ENCODE measurements around the gene COPS6. TPM values are rescaled to one million over a fixed set of nuclear protein-coding genes. Genes with fewer than 3 reads are reported as not detected.
A peak's percentile ranks its signal among the peaks of the same experiment; 100 is the strongest.

Gene COPS6
- polyA plus RNA-seq, 1 of the 3 experiments (the other 2 are of a cell fraction) = 435 TPM

GRCh38 chr7:100111914-100112313, 23.1 kb downstream of the COPS6 start:
- Histone ChIP-seq H3K9me2 (no peaks in the 10 kb centered on the region), H3K27me3 (ENCODE audit: insufficient read depth) (no peaks in the 10 kb centered on the region), H3K9ac (no peak overlapping the region), H3K4me1 (ENCODE audit: control insufficient read depth in 1 of 2, insufficient read depth in 2 of 2, low read depth in 1 of 2, low read length in 1 of 2) (no peaks in the 10 kb centered on the region), H3K27ac (ENCODE audit: low read depth in 2 of 2, low read length in 1 of 2) (no peak overlapping the region), H3K4me2 (no peak overlapping the region), H4K20me1 (ENCODE audit: insufficient read depth) (no peaks in the 10 kb centered on the region), H3F3A (replicated peaks; ENCODE audit: insufficient read depth) (peaks cover 21% of the 10 kb centered on the region), H2AFZ (ENCODE audit: low read depth) (no peak overlapping the region), H3K79me2 (ENCODE audit: insufficient read depth) (no peaks in the 10 kb centered on the region), H3K4me3 (ENCODE audit: low read depth in 2 of 2, low read length in 1 of 2) (no peak overlapping the region), H3K36me3 (replicated peaks in 1 of 2; ENCODE audit: control insufficient read depth in 1 of 2, insufficient read depth in 2 of 2, low read length in 1 of 2) (peaks cover 21 to 58% of the 10 kb centered on the region in 2 experiments), H3K9me3 (no peaks in the 10 kb centered on the region)
- TF ChIP-seq RXRA (IDR thresholded peaks at IDR 0.05; ENCODE audit: borderline replicate concordance, low read depth) (no peak), SMC3 (IDR thresholded peaks at IDR 0.05; ENCODE audit: low read depth, low read length) (no peak)
- ChIA-PET POLR2A (interaction anchor here (6.9 kb wide), 1 partner anchor 11 kb away, joined by 32 read pairs; the partner anchor contains the start of genes AP4M1 and MCM7), CTCF (interaction anchor here (1.1 to 7.2 kb wide), 3 partner anchors 8 to 20 kb away, joined by 3 to 42 read pairs (median 8); partner anchors contain the start of genes AP4M1 and MCM7)
- peak; percentile 38 for DNase-seq
- WGBS (ENCODE audit: low lambda C conversion rate) = 89% methylated on average over 13 of the region's 13 CpGs

GRCh38 chr7:100115026-100115425, 26.3 kb downstream of the COPS6 start:
- Histone ChIP-seq H3K4me1 (ENCODE audit: control insufficient read depth in 1 of 2, insufficient read depth in 2 of 2, low read depth in 1 of 2, low read length in 1 of 2) (peaks cover 0 to 4% of the 10 kb centered on the region in 2 experiments; a peak in 1 of 4 replicates), H3K9me3 (no peaks in the 10 kb centered on the region), H3K9me2 (no peaks in the 10 kb centered on the region), H3K36me3 (replicated peaks in 1 of 2; ENCODE audit: control insufficient read depth in 1 of 2, insufficient read depth in 2 of 2, low read length in 1 of 2) (peaks cover 8 to 32% of the 10 kb centered on the region in 2 experiments), H3F3A (replicated peaks; ENCODE audit: insufficient read depth) (peaks cover 14% of the 10 kb centered on the region), H4K20me1 (ENCODE audit: insufficient read depth) (no peaks in the 10 kb centered on the region), H2AFZ (ENCODE audit: low read depth) (no peak overlapping the region), H3K4me2 (no peak overlapping the region), H3K27me3 (ENCODE audit: insufficient read depth) (no peaks in the 10 kb centered on the region), H3K4me3 (ENCODE audit: low read depth in 2 of 2, low read length in 1 of 2) (no peak overlapping the region), H3K27ac (ENCODE audit: low read depth in 2 of 2, low read length in 1 of 2) (no peak overlapping the region), H3K9ac (no peak overlapping the region), H3K79me2 (ENCODE audit: insufficient read depth) (peaks cover 18% of the 10 kb centered on the region)
- DNase-seq = no peak
- TF ChIP-seq NRF1 (IDR thresholded peaks at IDR 0.05; ENCODE audit: low read depth, low read length) (no peak), NFIC (IDR thresholded peaks at IDR 0.05; ENCODE audit: borderline replicate concordance) (no peak), JUND (IDR thresholded peaks at IDR 0.05) (no peak)
- POLR2A ChIA-PET = interaction anchor here (6.9 kb wide), 1 partner anchor 14 kb away, joined by 32 read pairs; the partner anchor contains the start of genes AP4M1 and MCM7
- CTCF ChIA-PET = interaction anchor here (1.0 to 7.2 kb wide), 2 partner anchors 12 to 16 kb away, joined by 3 to 42 read pairs; partner anchors contain the start of gene MBLAC1
- 95% methylated on average over 7 of the region's 7 CpGs for WGBS (ENCODE audit: low lambda C conversion rate)

GRCh38 chr7:100118388-100119071, 29.8 kb downstream of the COPS6 start:
- DNase-seq = no peak
- POLR2A ChIA-PET = no interaction called here
- peak overlapping the region; percentile 78 for H3K9ac ChIP-seq
- peaks cover 5 to 25% of the 10 kb centered on the region in 2 experiments for H3K36me3 ChIP-seq (replicated peaks in 1 of 2; ENCODE audit: control insufficient read depth in 1 of 2, insufficient read depth in 2 of 2, low read length in 1 of 2)
- peak overlapping the region; percentile 69 to 97 for H3K4me3 ChIP-seq (ENCODE audit: low read depth in 2 of 2, low read length in 1 of 2)
- WGBS (ENCODE audit: low lambda C conversion rate) = 17% methylated on average over 18 of the region's 18 CpGs
- H3K4me2 ChIP-seq = peak overlapping the region; percentile 96
- no peaks in the 10 kb centered on the region for H4K20me1 ChIP-seq (ENCODE audit: insufficient read depth)
- peaks cover 47% of the 10 kb centered on the region for H3K79me2 ChIP-seq (ENCODE audit: insufficient read depth)
- peaks cover 0 to 11% of the 10 kb centered on the region in 2 experiments; a peak in 2 of 4 replicates for H3K4me1 ChIP-seq (ENCODE audit: control insufficient read depth in 1 of 2, insufficient read depth in 2 of 2, low read depth in 1 of 2, low read length in 1 of 2)
- no peaks in the 10 kb centered on the region for H3K9me3 ChIP-seq
- no peaks in the 10 kb centered on the region for H3K9me2 ChIP-seq
- CTCF ChIA-PET = interaction anchor here (7.2 kb wide), 1 partner anchor 13 kb away, joined by 42 read pairs; no protein-coding TSS in a partner anchor
- peaks cover 20% of the 10 kb centered on the region for H3F3A ChIP-seq (replicated peaks; ENCODE audit: insufficient read depth)
- H3K27ac ChIP-seq (ENCODE audit: low read depth in 2 of 2, low read length in 1 of 2) = peak overlapping the region; percentile 84
- no peaks in the 10 kb centered on the region for H3K27me3 ChIP-seq (ENCODE audit: insufficient read depth)
- H2AFZ ChIP-seq (ENCODE audit: low read depth) = peak overlapping the region; percentile 93
- TF ChIP-seq REST (IDR thresholded peaks at IDR 0.05; ENCODE audit: low read depth, low read length) = no peak
- TF ChIP-seq TAF1 (IDR thresholded peaks at IDR 0.05; ENCODE audit: borderline replicate concordance, low read depth, low read length) = no peak
- no peak for TF ChIP-seq PBX3 (IDR thresholded peaks at IDR 0.05)
- TF ChIP-seq MEF2A (IDR thresholded peaks at IDR 0.05; ENCODE audit: borderline replicate concordance, low read depth) = no peak
- TF ChIP-seq NFIC (IDR thresholded peaks at IDR 0.05; ENCODE audit: borderline replicate concordance) = no peak
- no peak for TF ChIP-seq CHD2 (IDR thresholded peaks at IDR 0.05; ENCODE audit: low read length, partially characterized antibody)
- no peak for TF ChIP-seq SMC3 (IDR thresholded peaks at IDR 0.05; ENCODE audit: low read depth, low read length)
- TF ChIP-seq POLR2AphosphoS5 (IDR thresholded peaks at IDR 0.05; ENCODE audit: low read depth, low read length) = no peak
- TF ChIP-seq NRF1 (IDR thresholded peaks at IDR 0.05; ENCODE audit: low read depth, low read length) = no peak
- TF ChIP-seq EP300 (IDR thresholded peaks at IDR 0.05; ENCODE audit: borderline replicate concordance in 1 of 2, low read depth in 1 of 2, low read length in 1 of 2) = no peak
- no peak for TF ChIP-seq YY1 (IDR thresholded peaks at IDR 0.05; ENCODE audit: low read depth)

All from SK-N-SH (cell line).